Left lung (tissue), 10 donors: ENCODE data around the gene ROBO2. TPM values are rescaled to one million over a fixed set of nuclear protein-coding genes. Genes with fewer than 3 reads are reported as not detected.

Experiments
- ATAC-seq: fragments of 200-7000 bp; cut with Tn5 transposase; one replicate; pipeline ENCODE4 v1.9.1; 2020; ENCODE audit warnings: moderate library complexity
- DNase-seq, 4 donors: peaks; one replicate each; pipeline ENCODE4 v3.0.0-alpha.2; 2013 to 2020
- H3K27ac ChIP-seq, 2 donors: fragments of 200-600 bp; sonication (generic) in 1 of 2; one replicate each; pipeline versions ENCODE4 v1.5.0 to v1.8.0; 2020 to 2021
- H3K27me3 ChIP-seq, 2 donors: fragments of 200-600 bp; sonication (generic) in 1 of 2; one replicate each; pipeline versions ENCODE4 v1.5.0 to v1.8.0; 2020 to 2021
- H3K36me3 ChIP-seq, 2 donors: fragments of 200-600 bp; sonication (generic) in 1 of 2; one replicate each; pipeline versions ENCODE4 v1.5.0 to v1.8.0; 2020 to 2021
- H3K4me1 ChIP-seq, 2 donors: fragments of 200-600 bp; one replicate each; pipeline ENCODE4 v1.8.0; 2021
- H3K4me3 ChIP-seq, 2 donors: fragments of 200-600 bp; sonication (generic) in 1 of 2; one replicate each; pipeline versions ENCODE4 v1.5.0 to v1.8.0; 2020 to 2021; ENCODE audit warnings: mild to moderate bottlenecking in 1 of 2
- H3K9me3 ChIP-seq, 2 donors: fragments of 200-600 bp; sonication (generic) in 1 of 2; one replicate each; pipeline versions ENCODE4 v1.5.0 to v1.8.0; 2020 to 2021
- intact Hi-C, 2 donors: fragments of 100-400 bp; cut with DNase I; formaldehyde crosslinking; loops; one replicate each; pipeline versions ENCODE4 v1.11.2 to v1.14.2; 2022
- polyA plus RNA-seq, 6 donors: library from polyadenylated mRNA; unstranded; fragments of 120-200 nt; gene quantifications; one replicate each; pipeline ENCODE4 v1.2.1, GENCODE V29; 2013; ENCODE audit not compliant: insufficient read length in 6 of 6
- total RNA-seq, 2 donors: library from RNA; stranded (reverse); fragmentation: NEBNext Ultra II Directional; extraction: Animal tissue kit (Norgen Biotek cat#: 25700); gene quantifications; one replicate each; pipeline ENCODE4 v1.2.1, GENCODE V29; 2021
- TF ChIP-seq, protein P1 (sequence below), 2 donors: fragments of 200-600 bp; sonication (generic) in 1 of 2; IDR thresholded peaks; one replicate each; pipeline versions ENCODE4 v1.5.0 to v1.8.0; 2021; ENCODE audit warnings: antibody characterized with exemption in 2 of 2
- donor health status: DM: no; HTN: yes; CAD: no.
- donor health status: DM: no; HTN: no; CAD: no.

Gene ROBO2
- total and polyA plus RNA-seq, 8 donors = 4.9 to 66.2 (median 51.1) TPM

DNA sequence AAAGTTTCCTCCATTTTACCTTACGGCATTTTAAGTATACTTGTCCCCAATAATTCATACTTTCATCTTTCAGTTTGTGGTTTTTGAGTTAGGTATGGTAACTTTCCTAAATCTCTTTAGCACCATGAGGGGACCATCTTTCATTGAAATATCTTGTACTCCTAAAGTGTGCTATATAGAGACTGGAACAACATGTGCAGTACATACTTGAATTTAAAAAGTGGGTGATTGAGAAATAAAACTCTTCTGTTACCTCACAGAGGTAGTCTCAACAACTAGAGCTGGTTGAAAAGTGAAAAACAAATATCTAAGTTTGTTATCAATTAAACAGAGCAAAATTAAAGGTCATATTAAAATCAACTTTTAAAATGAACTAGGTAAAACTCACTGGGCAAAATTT, 423.1 kb downstream of the ROBO2 start:
- intact Hi-C loops = no loop called here
- H3K27me3 ChIP-seq = no peaks in the 10 kb centered on the region
- no peaks in the 10 kb centered on the region for H3K36me3 ChIP-seq
- no peaks in the 10 kb centered on the region for H3K9me3 ChIP-seq
- DNase-seq (no peak), ATAC-seq (peak; percentile 54)
- no peak overlapping the region for H3K4me3 ChIP-seq
- H3K4me1 ChIP-seq = peaks cover 0 to under 1% of the 10 kb centered on the region in 2 donors
- TF ChIP-seq, protein P1, sequence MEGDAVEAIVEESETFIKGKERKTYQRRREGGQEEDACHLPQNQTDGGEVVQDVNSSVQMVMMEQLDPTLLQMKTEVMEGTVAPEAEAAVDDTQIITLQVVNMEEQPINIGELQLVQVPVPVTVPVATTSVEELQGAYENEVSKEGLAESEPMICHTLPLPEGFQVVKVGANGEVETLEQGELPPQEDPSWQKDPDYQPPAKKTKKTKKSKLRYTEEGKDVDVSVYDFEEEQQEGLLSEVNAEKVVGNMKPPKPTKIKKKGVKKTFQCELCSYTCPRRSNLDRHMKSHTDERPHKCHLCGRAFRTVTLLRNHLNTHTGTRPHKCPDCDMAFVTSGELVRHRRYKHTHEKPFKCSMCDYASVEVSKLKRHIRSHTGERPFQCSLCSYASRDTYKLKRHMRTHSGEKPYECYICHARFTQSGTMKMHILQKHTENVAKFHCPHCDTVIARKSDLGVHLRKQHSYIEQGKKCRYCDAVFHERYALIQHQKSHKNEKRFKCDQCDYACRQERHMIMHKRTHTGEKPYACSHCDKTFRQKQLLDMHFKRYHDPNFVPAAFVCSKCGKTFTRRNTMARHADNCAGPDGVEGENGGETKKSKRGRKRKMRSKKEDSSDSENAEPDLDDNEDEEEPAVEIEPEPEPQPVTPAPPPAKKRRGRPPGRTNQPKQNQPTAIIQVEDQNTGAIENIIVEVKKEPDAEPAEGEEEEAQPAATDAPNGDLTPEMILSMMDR (IDR thresholded peaks at IDR 0.05) = no peak
- H3K27ac ChIP-seq = peak overlapping the region in 1 of 2 donors; percentile 2

DNA sequence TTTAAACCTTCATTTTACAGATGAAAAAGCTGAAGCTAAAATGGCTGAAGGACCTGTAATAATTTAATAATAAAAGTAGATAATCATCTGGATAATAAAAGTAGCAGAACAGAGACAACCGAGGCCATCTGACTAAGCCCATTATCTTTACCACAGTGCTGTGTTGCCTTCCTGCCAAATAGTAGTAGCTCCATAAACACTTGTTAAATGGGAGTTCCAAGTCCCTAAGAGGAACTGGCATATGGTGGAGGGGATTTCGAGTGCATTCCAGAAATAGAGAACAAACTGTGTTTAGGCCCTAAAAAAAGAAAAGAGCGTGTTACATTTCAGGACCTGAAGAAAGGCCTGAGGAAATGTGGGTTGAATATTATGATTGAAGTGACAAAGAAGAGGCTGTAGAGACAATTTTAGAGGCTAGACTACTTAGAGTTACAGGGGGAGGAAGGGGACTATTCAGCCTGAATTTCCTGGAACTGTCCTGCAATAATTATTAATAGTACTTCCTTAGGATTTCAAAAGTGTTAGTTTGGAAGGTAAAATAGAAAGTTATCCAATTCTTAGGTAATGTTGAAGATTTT, 424.3 kb downstream of the ROBO2 start:
- Histone ChIP-seq H3K27ac (peak overlapping the region in 1 of 2 donors; percentile 36), H3K36me3 (no peaks in the 10 kb centered on the region), H3K4me3 (no peak overlapping the region), H3K9me3 (no peaks in the 10 kb centered on the region), H3K4me1 (peaks cover 0 to 11% of the 10 kb centered on the region in 2 donors), H3K27me3 (no peaks in the 10 kb centered on the region)
- intact Hi-C loops = no loop called here
- ATAC-seq (peak; percentile 69), DNase-seq (no peak)
- TF ChIP-seq, protein P1 (IDR thresholded peaks at IDR 0.05) = no peak

DNA sequence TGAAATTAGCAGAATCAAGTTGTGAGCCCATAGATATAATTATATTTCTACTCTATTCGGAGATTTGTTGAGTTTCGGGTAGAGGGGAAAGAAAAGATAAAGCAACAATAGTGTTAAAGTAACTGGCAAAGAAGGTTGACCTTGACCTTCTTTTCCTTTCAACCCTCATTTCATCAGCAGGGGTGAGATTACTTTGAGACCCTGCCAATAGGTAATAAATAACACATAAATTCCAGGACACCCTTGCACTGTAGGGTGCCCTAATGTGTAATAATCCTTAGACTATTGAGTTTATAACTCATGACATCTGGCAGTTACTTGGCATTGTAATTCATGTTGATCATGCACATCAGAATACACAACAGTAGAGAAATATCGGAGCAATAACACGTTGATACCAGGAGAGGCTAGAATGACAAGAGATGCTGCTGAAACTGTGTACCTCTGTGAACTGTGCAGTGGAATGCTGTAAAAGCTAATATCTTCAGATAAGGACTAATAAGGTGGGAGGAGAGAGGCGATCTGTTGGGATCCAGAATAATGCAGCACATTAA, 426.7 kb downstream of the ROBO2 start:
- ATAC-seq (no peak), DNase-seq (no peak)
- H3K4me3 ChIP-seq = no peak overlapping the region
- H3K27me3 ChIP-seq = no peaks in the 10 kb centered on the region
- H3K36me3 ChIP-seq = no peaks in the 10 kb centered on the region
- peaks cover 0 to 11% of the 10 kb centered on the region in 2 donors for H3K4me1 ChIP-seq
- no peak overlapping the region for H3K27ac ChIP-seq
- TF ChIP-seq, protein P1 (IDR thresholded peaks at IDR 0.05) = no peak
- H3K9me3 ChIP-seq = no peaks in the 10 kb centered on the region
- intact Hi-C loops = no loop called here

DNA sequence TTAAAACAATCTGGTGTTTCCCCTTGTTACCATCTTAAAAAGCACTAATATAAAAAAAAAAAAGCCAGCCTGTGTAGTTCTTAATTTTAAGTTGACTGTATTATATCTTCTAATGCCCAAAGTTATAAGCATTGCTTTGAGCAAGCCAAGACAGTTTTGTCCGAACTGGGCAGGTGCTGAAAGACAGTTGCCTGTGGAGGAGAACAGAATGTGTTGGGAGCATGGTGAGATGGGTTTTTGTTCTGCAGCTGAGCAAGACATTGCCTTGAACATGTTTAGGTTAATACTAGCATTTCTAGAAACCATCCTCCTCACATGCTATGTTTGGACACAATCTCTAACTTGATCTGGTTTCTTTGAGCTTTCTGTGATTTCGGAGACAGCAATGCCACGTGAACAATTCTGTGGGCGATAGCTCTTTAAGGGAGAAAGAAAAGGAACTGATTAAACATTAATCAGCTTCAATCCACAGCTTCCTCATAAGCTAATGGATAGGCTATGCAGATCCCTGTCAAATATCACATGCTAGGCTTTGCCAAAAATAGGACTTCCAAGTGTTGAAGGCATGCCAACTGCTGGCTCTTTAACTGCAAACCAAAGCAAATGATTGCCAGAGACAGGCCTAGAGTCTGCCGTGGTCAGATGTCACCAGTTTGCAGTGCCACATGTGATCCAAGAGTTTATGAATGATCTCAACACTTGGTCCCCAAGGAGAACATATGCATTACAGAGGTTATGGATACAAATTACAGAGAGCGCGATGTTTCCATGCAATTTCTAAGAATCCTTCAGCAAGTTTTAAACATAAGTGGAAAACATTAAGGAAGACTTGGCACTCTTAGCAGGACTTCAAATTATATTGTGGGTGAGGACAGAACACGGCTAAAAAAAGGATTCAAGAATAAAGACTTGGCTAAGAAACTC, 428.1 kb downstream of the ROBO2 start:
- Histone ChIP-seq H3K36me3 (no peaks in the 10 kb centered on the region), H3K4me1 (peaks cover 0 to 11% of the 10 kb centered on the region in 2 donors), H3K27me3 (no peaks in the 10 kb centered on the region), H3K9me3 (no peaks in the 10 kb centered on the region), H3K27ac (peak overlapping the region in 1 of 2 donors; percentile 37), H3K4me3 (no peak overlapping the region)
- TF ChIP-seq, protein P1 (IDR thresholded peaks at IDR 0.05) = no peak
- ATAC-seq (peak; percentile 65), DNase-seq (peak in 3 of 4 donors; percentile 35 to 56 (median 49))
- intact Hi-C loops = no loop called here

DNA sequence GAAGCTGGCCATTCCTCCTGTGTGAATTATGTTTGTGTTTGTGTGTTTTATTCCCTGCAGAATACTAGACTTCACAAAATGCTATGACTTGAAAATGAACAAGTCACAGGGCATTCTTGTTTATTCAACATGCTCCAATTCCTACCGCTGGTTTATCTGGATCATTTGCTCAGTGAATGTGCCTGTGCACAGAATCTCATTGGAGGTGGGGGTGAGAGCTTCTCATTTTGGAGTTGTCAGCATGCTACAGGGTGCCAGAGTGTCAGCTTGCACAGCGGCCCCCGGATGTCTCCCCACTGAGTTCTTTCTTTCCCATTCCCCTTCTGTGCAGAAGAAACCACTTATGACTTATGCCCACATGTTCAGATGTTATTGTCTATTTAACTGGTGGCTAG, 428.7 kb downstream of the ROBO2 start:
- no peak for ATAC-seq
- Histone ChIP-seq H3K4me3 (no peak overlapping the region), H3K4me1 (peaks cover 0 to 11% of the 10 kb centered on the region in 2 donors), H3K27ac (peak overlapping the region in 1 of 2 donors; percentile 37), H3K27me3 (no peaks in the 10 kb centered on the region), H3K9me3 (peaks cover 0 to 1% of the 10 kb centered on the region in 2 donors), H3K36me3 (no peaks in the 10 kb centered on the region)
- TF ChIP-seq, protein P1 (IDR thresholded peaks at IDR 0.05) = no peak
- DNase-seq = no peak
- intact Hi-C loops = no loop called here
